Stimulated activated CD8-positive, alpha-beta memory T cell treated with anti-CD3 and anti-CD28 coated beads, Interleukin-12 subunit alpha, Interleukin-12 subunit beta, amount 100 ng/mL, for 1 hour (primary cell): Measurements from ENCODE around the gene C1orf50.
"Not testable (repeated sequence)": the region's sequence is repeated elsewhere in the genome, so short reads cannot be mapped to it uniquely, and the experiment has no call there.

Experiments used
- DNase-seq: peaks from one replicate; pipeline ENCODE4 v3.0.0-alpha.2; 2020; ENCODE audit warnings: low read depth

Gene C1orf50

DNA sequence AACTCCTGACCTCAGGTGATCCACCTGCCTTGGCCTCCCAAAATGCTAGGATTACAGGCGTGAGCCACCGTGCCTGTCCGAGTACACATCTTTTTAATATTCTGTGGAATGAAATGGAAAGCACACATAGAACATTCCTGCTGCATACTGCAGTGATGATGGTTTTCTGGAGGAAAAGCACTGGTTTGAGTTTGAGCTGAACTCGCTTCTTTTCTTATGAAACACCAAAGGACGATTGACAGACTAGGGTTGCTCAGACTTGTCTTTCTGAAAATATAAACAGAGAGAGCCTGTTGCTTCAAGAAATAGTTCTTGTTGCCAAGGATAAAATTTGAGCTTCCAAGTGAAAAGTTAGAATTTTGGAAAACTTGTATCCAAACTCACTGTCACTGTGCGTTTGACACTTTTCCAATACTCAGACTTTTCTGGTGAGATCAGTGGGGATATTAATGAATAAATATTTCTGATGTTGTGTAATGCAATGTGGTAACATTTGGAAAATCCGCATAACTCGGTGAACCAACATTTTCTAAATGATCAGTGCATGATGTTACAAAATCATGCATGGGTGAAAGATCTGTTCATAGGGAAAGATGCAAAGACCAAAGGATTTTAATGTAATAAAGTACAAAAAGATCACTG is 34.9 kb downstream of the C1orf50 start:
- no peak for DNase-seq

DNA sequence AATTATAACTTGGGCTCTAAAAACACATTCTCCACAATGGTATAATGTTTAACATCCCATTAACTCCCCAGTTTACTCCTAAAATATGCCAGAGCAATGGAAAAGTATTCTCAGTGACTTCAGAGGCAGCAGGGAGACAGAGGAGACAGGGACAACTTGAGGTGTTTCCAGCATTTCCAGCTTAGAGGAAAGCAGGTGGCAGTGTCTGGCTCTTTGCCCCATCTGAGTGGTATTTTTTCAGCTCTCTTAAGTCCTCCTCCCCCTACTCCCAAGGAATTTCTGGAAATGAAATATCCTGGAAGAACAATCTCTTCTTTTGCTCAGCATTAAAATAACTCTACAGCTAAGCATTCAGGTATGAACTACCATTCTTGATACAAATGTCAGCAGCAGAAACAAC is 39.1 kb downstream of the C1orf50 start:
- no peak for DNase-seq

DNA sequence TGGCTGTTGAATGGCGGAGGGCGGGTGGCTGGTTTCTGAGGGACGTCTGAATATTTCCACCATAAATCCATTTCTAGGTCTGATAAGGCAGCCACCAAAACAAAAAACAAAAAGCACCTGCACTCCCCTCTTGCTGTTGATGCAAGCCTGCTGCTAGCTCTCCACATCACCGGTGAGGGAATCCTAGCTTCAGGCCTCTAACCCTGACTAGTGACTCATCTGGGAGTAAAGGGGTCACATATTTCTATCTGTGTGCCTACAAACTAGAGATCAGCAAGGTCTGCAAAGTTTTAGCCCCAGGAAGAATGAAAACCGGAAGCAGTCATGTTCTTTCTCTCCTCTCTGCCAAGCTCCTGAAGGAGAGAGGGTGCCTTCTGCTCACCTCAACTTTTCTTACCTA is 39.5 kb downstream of the C1orf50 start:
- no peak for DNase-seq

- no peak for DNase-seq
These were observed 40.1 kb downstream of the C1orf50 start for GRCh38 chr1:42807056-42807668.

GRCh38 chr1:42814815-42815214 is 47.8 kb downstream of the C1orf50 start:
- DNase-seq, result not testable (repeated sequence)

DNA sequence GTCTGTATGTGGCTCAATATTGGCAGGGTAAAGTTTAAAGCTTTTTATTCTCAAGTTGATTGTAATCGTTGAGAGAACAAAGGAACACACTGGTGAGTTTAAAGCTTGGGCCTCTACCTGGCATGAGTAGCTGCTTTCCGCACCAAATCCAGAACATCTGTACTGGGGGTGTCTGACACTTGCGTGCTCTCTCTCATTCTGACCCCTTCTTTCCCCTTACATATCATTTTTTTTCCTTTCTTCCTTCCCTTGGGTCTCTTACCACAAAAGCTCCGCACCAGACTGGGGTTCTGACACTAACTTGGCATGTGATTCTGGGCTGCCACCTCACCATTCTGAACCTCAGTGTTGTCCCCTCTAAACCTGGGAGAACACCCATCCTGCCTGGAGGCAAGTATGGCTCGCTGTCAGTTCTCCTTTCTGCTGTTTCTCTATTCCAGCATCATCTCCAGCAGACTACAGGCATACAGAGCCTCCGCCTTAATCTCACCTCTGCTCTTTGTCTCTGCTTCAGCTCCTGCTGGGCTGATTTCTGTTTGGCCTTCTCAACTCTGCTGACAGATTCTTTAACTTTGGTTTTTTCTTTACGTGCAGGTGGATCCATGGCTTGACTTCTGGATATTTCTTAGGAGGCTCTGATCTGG is 49.0 kb downstream of the C1orf50 start:
- DNase-seq, result peak; percentile 4

DNA sequence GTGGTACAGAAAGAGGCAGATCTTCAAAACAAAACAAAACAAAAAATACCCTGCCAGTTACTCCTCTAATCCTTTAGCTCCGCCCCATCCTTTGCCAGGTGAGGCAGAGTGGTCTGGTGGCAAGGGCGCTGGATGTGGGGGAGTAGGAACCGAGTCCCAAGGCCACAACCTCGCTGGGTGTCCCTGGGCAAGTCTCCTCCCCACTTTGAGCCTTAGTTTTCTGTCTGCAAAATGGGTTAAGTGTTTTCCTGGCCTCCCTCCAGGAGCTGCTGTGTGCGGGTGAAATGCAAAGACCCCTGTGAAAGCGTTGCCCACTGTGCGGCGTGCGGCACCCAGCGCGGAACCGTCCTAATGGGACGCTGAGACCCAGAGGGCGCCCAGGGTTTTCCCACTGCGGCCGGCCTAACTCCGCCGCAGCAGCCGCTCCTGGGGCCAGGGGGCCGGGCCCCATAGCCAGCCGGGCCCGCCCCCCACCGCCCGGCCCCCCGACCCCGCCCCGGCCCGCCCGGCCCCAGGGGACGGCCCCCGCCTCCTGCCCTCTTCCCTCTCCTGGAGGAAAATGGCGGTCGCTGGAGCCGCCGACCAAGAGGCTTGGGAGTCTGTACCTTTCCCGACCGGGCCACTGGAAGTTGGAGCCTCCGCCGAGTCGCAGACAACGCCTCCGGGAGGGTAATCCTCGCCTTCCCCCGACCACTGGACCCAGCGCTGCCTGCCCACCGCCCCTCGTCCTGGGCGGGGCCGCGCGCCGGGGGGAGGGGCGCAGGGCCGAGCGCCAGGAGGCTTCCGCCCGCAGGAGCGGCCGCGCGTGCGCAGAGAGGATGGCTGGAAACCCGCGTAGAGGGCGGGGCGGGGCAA is 49.8 kb downstream of the C1orf50 start, which contains the start of the genes ERMAP and SVBP:
ERMAP (plus strand) TSS at position 538 of the 855 bp plus-strand sequence. CDS start 13,327 bp downstream, outside the sequence.
SVBP (minus strand) TSS at position 813 of the 855 bp plus-strand sequence. CDS start 853 bp downstream, outside the sequence.
- DNase-seq, result peak; percentile 94

- no peak for DNase-seq
These were observed 50.4 kb downstream of the C1orf50 start for GRCh38 chr1:42817440-42817767.

GRCh38 chr1:42817976-42818375 is 50.9 kb downstream of the C1orf50 start:
- DNase-seq, result no peak

DNA sequence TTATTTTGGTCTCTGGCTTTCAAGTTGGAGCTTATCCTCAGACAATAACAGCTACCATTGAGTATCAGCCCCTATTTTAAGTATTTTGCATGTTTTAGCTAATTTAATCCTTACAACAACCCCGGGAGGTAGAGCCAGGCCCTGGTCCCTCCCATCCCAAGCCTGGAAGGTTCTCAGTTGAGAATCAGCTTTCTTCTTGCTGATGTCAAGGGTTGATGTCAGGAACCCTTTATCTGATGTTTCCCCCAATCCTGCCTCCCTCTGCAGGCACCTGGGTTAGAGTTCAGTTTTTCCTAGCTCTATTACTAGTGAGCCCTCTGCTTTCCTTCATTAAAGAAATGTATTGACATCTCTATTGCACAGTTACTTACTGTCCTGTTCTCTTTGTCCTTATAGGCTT is 53.8 kb downstream of the C1orf50 start:
- DNase-seq, result no peak

GRCh38 chr1:42821690-42822089 is 54.6 kb downstream of the C1orf50 start:
- no peak for DNase-seq

- no peak for DNase-seq
These were observed 55.8 kb downstream of the C1orf50 start for GRCh38 chr1:42822800-42823392.

- DNase-seq, result no peak
These were observed 57.5 kb downstream of the C1orf50 start for GRCh38 chr1:42824481-42825035.

DNA sequence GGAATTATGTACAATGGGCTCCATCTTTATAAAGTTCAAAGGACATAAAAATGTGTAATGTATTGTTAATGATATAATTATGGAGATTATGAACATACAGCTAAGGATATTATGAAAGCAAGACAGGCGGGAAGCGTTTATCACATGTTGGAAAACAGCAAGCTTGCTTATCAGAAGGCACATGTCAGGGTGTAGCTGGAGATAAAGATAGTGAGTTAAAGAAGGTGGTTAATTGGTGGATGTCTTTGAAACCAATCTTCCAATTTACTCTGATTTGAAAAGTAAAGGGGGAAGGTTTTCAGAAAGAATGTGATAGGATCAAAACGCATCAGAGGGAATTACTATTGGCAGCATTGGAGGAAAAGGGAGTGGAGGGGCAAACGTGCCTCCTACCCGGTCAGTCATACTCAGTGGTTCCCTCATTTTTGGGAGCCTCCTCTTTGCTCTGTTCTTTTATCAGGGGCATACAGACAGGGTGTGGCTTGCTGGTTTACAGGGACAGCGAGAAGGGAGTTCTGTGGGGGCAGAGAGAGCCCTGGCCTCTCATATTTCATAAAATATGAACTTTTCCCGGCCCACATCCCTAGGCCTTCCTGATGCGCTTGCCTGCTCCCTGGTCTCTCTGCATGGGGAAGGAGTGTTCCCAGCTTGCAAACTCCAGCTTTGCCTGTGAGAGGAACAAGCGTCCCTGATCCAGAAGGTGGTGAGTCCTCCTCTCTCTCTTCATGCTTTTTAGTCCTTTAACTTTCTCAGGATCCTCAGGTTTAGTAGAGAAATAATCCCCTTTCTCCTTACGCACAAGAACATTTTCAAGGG is 58.2 kb downstream of the C1orf50 start:
- no peak for DNase-seq
